ENCODE results near the gene PURB.
"Not testable (repeated sequence)": the region's sequence is repeated elsewhere in the genome, so short reads cannot be mapped to it uniquely, and the experiment has no call there.

Gene PURB

GRCh38 chr7:44854644-44855364 lies 30.5 kb downstream of the PURB start:
- no peak for DNase-seq (ENCODE audit: low read depth in 2 of 2, low spot score in 1 of 2)

- no peak for DNase-seq (ENCODE audit: low read depth in 2 of 2, low spot score in 1 of 2)
Observed at GRCh38 chr7:44853391-44853790, 31.9 kb downstream of the PURB start.

- no peak for DNase-seq (ENCODE audit: low read depth in 2 of 2, low spot score in 1 of 2)
Observed at GRCh38 chr7:44852590-44852989, 32.7 kb downstream of the PURB start.

- DNase-seq (ENCODE audit: low read depth in 2 of 2, low spot score in 1 of 2) = no peak
Observed at GRCh38 chr7:44849885-44850544, 35.3 kb downstream of the PURB start.

GRCh38 chr7:44849259-44849884 lies 36.0 kb downstream of the PURB start:
- no peak for DNase-seq (ENCODE audit: low read depth in 2 of 2, low spot score in 1 of 2)

- DNase-seq (ENCODE audit: low read depth in 2 of 2, low spot score in 1 of 2) = peak; percentile 100
Observed at GRCh38 chr7:44847920-44848634, 37.3 kb downstream of the PURB start, which contains the start of gene H2AZ2. Gene H2AZ2, minus strand, starts transcription at chr7:44848087. Its CDS starts 116 bp downstream, at chr7:44847971.

GRCh38 chr7:44847509-44847919 lies 37.8 kb downstream of the PURB start:
- peak; percentile 63 to 74 for DNase-seq (ENCODE audit: low read depth in 2 of 2, low spot score in 1 of 2)

- no peak for DNase-seq (ENCODE audit: low read depth in 2 of 2, low spot score in 1 of 2)
Observed at GRCh38 chr7:44846816-44847508, 38.4 kb downstream of the PURB start.

GRCh38 chr7:44846390-44846789 lies 38.9 kb downstream of the PURB start:
- not testable (repeated sequence) for DNase-seq (ENCODE audit: low read depth in 2 of 2, low spot score in 1 of 2)

- no peak for DNase-seq (ENCODE audit: low read depth in 2 of 2, low spot score in 1 of 2)
Observed at GRCh38 chr7:44845451-44845850, 39.9 kb downstream of the PURB start.

GRCh38 chr7:44843440-44843839 lies 41.9 kb downstream of the PURB start:
- not testable (repeated sequence) for DNase-seq (ENCODE audit: low read depth in 2 of 2, low spot score in 1 of 2)

GRCh38 chr7:44842675-44843074 lies 42.7 kb downstream of the PURB start:
- not testable (repeated sequence) for DNase-seq (ENCODE audit: low read depth in 2 of 2, low spot score in 1 of 2)

- no peak for DNase-seq (ENCODE audit: low read depth in 2 of 2, low spot score in 1 of 2)
Observed at GRCh38 chr7:44838751-44839150, 46.6 kb downstream of the PURB start.

- DNase-seq (ENCODE audit: low read depth in 2 of 2, low spot score in 1 of 2) = no peak
Observed at GRCh38 chr7:44827567-44827966, 57.8 kb downstream of the PURB start.
